ENCODE measurements around the gene CUEDC1.

DNA sequence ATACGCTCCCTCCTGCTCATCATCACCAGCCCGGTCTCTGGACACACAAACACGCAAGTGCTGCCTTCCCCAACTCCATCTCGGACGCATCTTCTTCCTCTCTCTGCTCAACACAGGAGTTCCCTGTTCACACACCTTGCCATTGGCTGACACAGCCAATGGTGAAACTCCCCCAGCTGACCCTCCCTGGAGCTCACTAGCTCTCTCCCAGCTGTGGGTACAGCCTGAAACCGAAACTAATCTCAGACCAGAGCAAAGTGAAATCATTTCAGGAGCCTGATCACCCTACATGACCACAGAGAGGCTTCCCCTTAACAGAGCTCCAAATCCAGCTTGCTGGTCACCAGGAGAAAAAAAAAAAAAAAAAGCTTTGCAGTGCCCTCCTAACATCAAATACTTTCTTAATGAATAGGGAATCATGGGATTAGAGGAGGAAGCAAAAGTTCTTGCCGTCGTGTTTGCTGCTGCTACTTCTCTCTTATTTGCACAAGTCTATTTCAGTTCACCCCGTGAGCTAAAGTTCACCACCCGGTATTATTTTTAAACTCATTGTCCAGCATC lies 8.3 kb downstream of the CUEDC1 start:
- TF ChIP-seq, protein P1, sequence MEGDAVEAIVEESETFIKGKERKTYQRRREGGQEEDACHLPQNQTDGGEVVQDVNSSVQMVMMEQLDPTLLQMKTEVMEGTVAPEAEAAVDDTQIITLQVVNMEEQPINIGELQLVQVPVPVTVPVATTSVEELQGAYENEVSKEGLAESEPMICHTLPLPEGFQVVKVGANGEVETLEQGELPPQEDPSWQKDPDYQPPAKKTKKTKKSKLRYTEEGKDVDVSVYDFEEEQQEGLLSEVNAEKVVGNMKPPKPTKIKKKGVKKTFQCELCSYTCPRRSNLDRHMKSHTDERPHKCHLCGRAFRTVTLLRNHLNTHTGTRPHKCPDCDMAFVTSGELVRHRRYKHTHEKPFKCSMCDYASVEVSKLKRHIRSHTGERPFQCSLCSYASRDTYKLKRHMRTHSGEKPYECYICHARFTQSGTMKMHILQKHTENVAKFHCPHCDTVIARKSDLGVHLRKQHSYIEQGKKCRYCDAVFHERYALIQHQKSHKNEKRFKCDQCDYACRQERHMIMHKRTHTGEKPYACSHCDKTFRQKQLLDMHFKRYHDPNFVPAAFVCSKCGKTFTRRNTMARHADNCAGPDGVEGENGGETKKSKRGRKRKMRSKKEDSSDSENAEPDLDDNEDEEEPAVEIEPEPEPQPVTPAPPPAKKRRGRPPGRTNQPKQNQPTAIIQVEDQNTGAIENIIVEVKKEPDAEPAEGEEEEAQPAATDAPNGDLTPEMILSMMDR (IDR thresholded peaks at IDR 0.05): no peak
- no peak for TF ChIP-seq POLR2A (IDR thresholded peaks at IDR 0.05)
